Naive thymus-derived CD4-positive, alpha-beta T cell (primary cell): ENCODE results near the gene LRMDA. TPM values are rescaled to one million over a fixed set of nuclear protein-coding genes. Genes with fewer than 3 reads are reported as not detected.

Experiments
- ATAC-seq: fragments of 150-1000 bp; cut with Tn5 transposase; 2 replicates; pipeline ENCODE4 v1.10.0; 2021; ENCODE audit warnings: mild to moderate bottlenecking, moderate library complexity
- CTCF ChIA-PET: fragments of 350-600 bp; sonication (Branson Sonifier 250); formaldehyde crosslinking; loops from one replicate; lab custom pipeline; 2021; ENCODE audit warnings: antibody characterized with exemption; lab: Charles Lee
- POLR2A ChIA-PET: fragments of 350-600 bp; sonication (Branson Sonifier 250); formaldehyde crosslinking; loops from one replicate; lab custom pipeline; 2021; ENCODE audit warnings: antibody characterized with exemption, inconsistent platforms; lab: Charles Lee
- DNase-seq, 9 donors: peaks; one replicate each; pipeline versions ENCODE4 v3.0.0 to v3.0.0-alpha.2; 2020 to 2022; ENCODE audit warnings: mixed read lengths in 1 of 9
- H3K27ac ChIP-seq: one replicate; pipeline ENCODE4 v1.7.0; 2013; ENCODE audit warnings: mild to moderate bottlenecking, low read depth, low read length, moderate library complexity
- H3K27me3 ChIP-seq, 2 donors: one replicate each; pipeline ENCODE4 v1.7.0; 2013; ENCODE audit warnings: low read length in 2 of 2, mild to moderate bottlenecking in 2 of 2, moderate library complexity in 2 of 2; ENCODE audit not compliant: control insufficient read depth in 2 of 2, insufficient read depth in 2 of 2
- H3K36me3 ChIP-seq, 3 experiments: 1 replicate in 2 of 3; 2 replicates in 1 of 3; pipeline ENCODE4 v1.7.0; 2013; ENCODE audit warnings: low read length in 3 of 3, mild to moderate bottlenecking in 3 of 3, moderate library complexity in 1 of 3; ENCODE audit not compliant: insufficient read depth in 3 of 3, control insufficient read depth in 2 of 3
- H3K4me1 ChIP-seq, 2 donors: one replicate each; pipeline ENCODE4 v1.7.0; 2013; ENCODE audit warnings: low read length in 2 of 2, mild to moderate bottlenecking in 2 of 2, moderate library complexity in 1 of 2; ENCODE audit not compliant: control insufficient read depth in 2 of 2, insufficient read depth in 2 of 2
- H3K4me3 ChIP-seq: 2 replicates; pipeline ENCODE4 v1.7.0; 2013; ENCODE audit warnings: mild to moderate bottlenecking, low read length
- H3K9me3 ChIP-seq, 3 experiments: 1 replicate in 2 of 3; 2 replicates in 1 of 3; pipeline ENCODE4 v1.7.0; 2013; ENCODE audit warnings: low read length in 3 of 3; ENCODE audit not compliant: control insufficient read depth in 2 of 3
- H3K27ac Mint-ChIP-seq, 9 donors: one replicate each; pipeline ENCODE4 v1.8.0; 2020 to 2022; ENCODE audit warnings: mixed read lengths in 9 of 9, mild to moderate bottlenecking in 8 of 9, moderate library complexity in 5 of 9, inconsistent platforms in 2 of 9
- H3K27me3 Mint-ChIP-seq, 5 donors: one replicate each; pipeline ENCODE4 v1.8.0; 2021 to 2022; ENCODE audit warnings: mixed read lengths in 5 of 5, mild to moderate bottlenecking in 1 of 5
- H3K36me3 Mint-ChIP-seq, 5 donors: one replicate each; pipeline ENCODE4 v1.8.0; 2020 to 2022; ENCODE audit warnings: mixed read lengths in 5 of 5, mild to moderate bottlenecking in 3 of 5, inconsistent platforms in 1 of 5
- H3K4me1 Mint-ChIP-seq, 7 donors: one replicate each; pipeline ENCODE4 v1.8.0; 2020 to 2022; ENCODE audit warnings: mixed read lengths in 7 of 7, mild to moderate bottlenecking in 3 of 7, inconsistent platforms in 1 of 7
- H3K4me3 Mint-ChIP-seq, 10 donors: one replicate each; pipeline ENCODE4 v1.8.0; 2020 to 2022; ENCODE audit warnings: mild to moderate bottlenecking in 10 of 10, mixed read lengths in 10 of 10, moderate library complexity in 6 of 10, inconsistent platforms in 2 of 10
- H3K9me3 Mint-ChIP-seq, 11 donors: one replicate each; pipeline ENCODE4 v1.8.0; 2020 to 2022; ENCODE audit warnings: mixed read lengths in 11 of 11, mild to moderate bottlenecking in 4 of 11, inconsistent platforms in 1 of 11, moderate library complexity in 1 of 11
- intact Hi-C, 2 donors: fragments of 100-400 bp; cut with micrococcal nuclease; formaldehyde crosslinking; loops; one replicate each; pipeline ENCODE4 v1.15.1; 2023
- polyA plus RNA-seq, 2 donors: library from polyadenylated mRNA; unstranded; fragments of 300-500 nt; fragmentation: Illumina TruSeq; gene quantifications; one replicate each; pipeline ENCODE4 v1.2.3, GENCODE V29; 2021
- total RNA-seq, 6 experiments: library from RNA in 5 of 6; stranded (reverse) in 5 of 6; gene quantifications; 1 replicate in 5 of 6; 2 replicates in 1 of 6; pipeline ENCODE4 v1.2.3 and lab custom pipeline; 2021 to 2026

LRMDA gene
- total and polyA plus RNA-seq, 7 experiments from 2014 or later = 0.57 to 14.9 (median 3.0) TPM; not detected in 4

- H3K36me3 Mint-ChIP-seq = no peaks in the 10 kb centered on the region
- H3K9me3 ChIP-seq = no peaks in the 10 kb centered on the region
- H3K27me3 ChIP-seq = no peaks in the 10 kb centered on the region
- peaks cover 0 to 17% (median 4%) of the 10 kb centered on the region in 5 donors for H3K27me3 Mint-ChIP-seq
- no peaks in the 10 kb centered on the region for H3K4me1 ChIP-seq
- H3K9me3 Mint-ChIP-seq = peaks cover 0 to 4% (median 0%) of the 10 kb centered on the region in 11 donors
- H3K36me3 ChIP-seq = no peaks in the 10 kb centered on the region
- H3K4me3 Mint-ChIP-seq = no peak overlapping the region
- DNase-seq = no peak
- intact Hi-C loops = no loop called here
- ChIA-PET POLR2A (no interaction called here), CTCF (no interaction called here)
- H3K4me3 ChIP-seq = no peak overlapping the region
- H3K27ac Mint-ChIP-seq = no peak overlapping the region
- peaks cover 0 to 6% (median 4%) of the 10 kb centered on the region in 7 donors for H3K4me1 Mint-ChIP-seq
- no peak for ATAC-seq
- no peak overlapping the region for H3K27ac ChIP-seq
These were observed 654.8 kb downstream of the LRMDA start for GRCh38 chr10:76086170-76086760.

GRCh38 chr10:76086761-76087639 is 655.6 kb downstream of the LRMDA start:
- no peak for DNase-seq
- H3K4me1 ChIP-seq = no peaks in the 10 kb centered on the region
- ChIA-PET CTCF (no interaction called here), POLR2A (no interaction called here)
- Mint-ChIP-seq H3K27ac (no peak overlapping the region), H3K27me3 (peaks cover 0 to 17% (median 4%) of the 10 kb centered on the region in 5 donors), H3K4me3 (peak overlapping the region in 1 of 10 donors; percentile 3), H3K9me3 (peaks cover 0 to 4% (median 0%) of the 10 kb centered on the region in 11 donors), H3K36me3 (no peaks in the 10 kb centered on the region), H3K4me1 (peaks cover 0 to 6% (median 4%) of the 10 kb centered on the region in 7 donors)
- no peaks in the 10 kb centered on the region for H3K9me3 ChIP-seq
- H3K36me3 ChIP-seq = no peaks in the 10 kb centered on the region
- intact Hi-C loops = no loop called here
- ATAC-seq = no peak
- H3K27ac ChIP-seq = no peak overlapping the region
- no peaks in the 10 kb centered on the region for H3K27me3 ChIP-seq
- H3K4me3 ChIP-seq = no peak overlapping the region

GRCh38 chr10:76088008-76088407 is 656.6 kb downstream of the LRMDA start:
- no peak overlapping the region for H3K4me3 Mint-ChIP-seq
- H3K4me3 ChIP-seq = no peak overlapping the region
- H3K27me3 ChIP-seq = no peaks in the 10 kb centered on the region
- no peak for ATAC-seq
- H3K27me3 Mint-ChIP-seq = peaks cover 0 to 17% (median 4%) of the 10 kb centered on the region in 5 donors
- H3K4me1 ChIP-seq = no peaks in the 10 kb centered on the region
- ChIA-PET POLR2A (no interaction called here), CTCF (no interaction called here)
- DNase-seq = no peak
- H3K4me1 Mint-ChIP-seq = peaks cover 0 to 6% (median 4%) of the 10 kb centered on the region in 7 donors
- no peaks in the 10 kb centered on the region for H3K36me3 Mint-ChIP-seq
- H3K27ac Mint-ChIP-seq = no peak overlapping the region
- H3K9me3 ChIP-seq = no peaks in the 10 kb centered on the region
- intact Hi-C loops = no loop called here
- peaks cover 0 to 4% (median 0%) of the 10 kb centered on the region in 11 donors for H3K9me3 Mint-ChIP-seq
- H3K27ac ChIP-seq = no peak overlapping the region
- H3K36me3 ChIP-seq = no peaks in the 10 kb centered on the region

GRCh38 chr10:76088980-76089379 is 657.6 kb downstream of the LRMDA start:
- H3K27ac Mint-ChIP-seq = no peak overlapping the region

GRCh38 chr10:76089556-76090180 is 658.2 kb downstream of the LRMDA start:
- intact Hi-C loops = no loop called here
- CTCF ChIA-PET = no interaction called here

More at GRCh38 chr10:76088980-76089379, 657.6 kb downstream of the LRMDA start:
- no peak for DNase-seq
- ChIA-PET POLR2A (interaction anchor here (0.8 kb wide), 1 partner anchor 48 kb away, joined by 3 read pairs; no protein-coding TSS in a partner anchor), CTCF (no interaction called here)
- H3K27ac ChIP-seq = no peak overlapping the region
- no peak overlapping the region for H3K4me3 ChIP-seq
- H3K27me3 ChIP-seq = no peaks in the 10 kb centered on the region
- Mint-ChIP-seq H3K4me3 (no peak overlapping the region), H3K27me3 (peaks cover 0 to 17% (median 4%) of the 10 kb centered on the region in 5 donors), H3K4me1 (peaks cover 0 to 6% (median 4%) of the 10 kb centered on the region in 7 donors), H3K36me3 (no peaks in the 10 kb centered on the region), H3K9me3 (peaks cover 0 to 4% (median 2%) of the 10 kb centered on the region in 11 donors)
- no peaks in the 10 kb centered on the region for H3K4me1 ChIP-seq
- H3K9me3 ChIP-seq = no peaks in the 10 kb centered on the region
- no peaks in the 10 kb centered on the region for H3K36me3 ChIP-seq
- ATAC-seq = no peak
- intact Hi-C loops = no loop called here

GRCh38 chr10:76091926-76092325 is 660.5 kb downstream of the LRMDA start:
- H3K9me3 Mint-ChIP-seq = peaks cover 0 to 4% (median 0%) of the 10 kb centered on the region in 11 donors
- Histone ChIP-seq H3K36me3 (no peaks in the 10 kb centered on the region), H3K27ac (no peak overlapping the region), H3K9me3 (no peaks in the 10 kb centered on the region), H3K4me1 (no peaks in the 10 kb centered on the region), H3K4me3 (no peak overlapping the region), H3K27me3 (no peaks in the 10 kb centered on the region)
- intact Hi-C loops = no loop called here
- DNase-seq = no peak
- ChIA-PET POLR2A (no interaction called here), CTCF (no interaction called here)
- H3K27me3 Mint-ChIP-seq = peaks cover 0 to 12% (median 0%) of the 10 kb centered on the region in 5 donors
- no peak for ATAC-seq
- no peak overlapping the region for H3K27ac Mint-ChIP-seq
- no peak overlapping the region for H3K4me3 Mint-ChIP-seq
- H3K4me1 Mint-ChIP-seq = peaks cover 0 to under 1% (median 0%) of the 10 kb centered on the region in 7 donors
- no peaks in the 10 kb centered on the region for H3K36me3 Mint-ChIP-seq

More at GRCh38 chr10:76089556-76090180, 658.2 kb downstream of the LRMDA start:
- H3K4me3 ChIP-seq = no peak overlapping the region
- POLR2A ChIA-PET = interaction anchor here (0.8 kb wide), 1 partner anchor 47 kb away, joined by 3 read pairs; no protein-coding TSS in a partner anchor
- Mint-ChIP-seq H3K4me3 (no peak overlapping the region), H3K27me3 (peaks cover 0 to 17% (median 4%) of the 10 kb centered on the region in 5 donors), H3K4me1 (peaks cover 0 to 6% (median 4%) of the 10 kb centered on the region in 7 donors), H3K27ac (no peak overlapping the region), H3K9me3 (peaks cover 0 to 4% (median 2%) of the 10 kb centered on the region in 11 donors), H3K36me3 (no peaks in the 10 kb centered on the region)
- H3K4me1 ChIP-seq = no peaks in the 10 kb centered on the region
- ATAC-seq = no peak
- H3K27me3 ChIP-seq = no peaks in the 10 kb centered on the region
- no peaks in the 10 kb centered on the region for H3K9me3 ChIP-seq
- DNase-seq = no peak
- no peaks in the 10 kb centered on the region for H3K36me3 ChIP-seq
- H3K27ac ChIP-seq = no peak overlapping the region
